ENCODE results near the gene PRKCH.

GRCh38 chr14:61279082-61279481, 42.3 kb upstream of the PRKCH start:
- TF ChIP-seq EZH2 (IDR thresholded peaks at IDR 0.05; ENCODE audit: insufficient read depth, poor library complexity, severe bottlenecking) = no peak
- TF ChIP-seq EZH2phosphoT487 (IDR thresholded peaks at IDR 0.05; ENCODE audit: insufficient read depth, low read depth) = no peak

All from GM23248 (cell line).